SU-DHL-6 (cell line): Measurements from ENCODE around the gene PHOX2B.

ENCODE experiments used
- CTCF ChIP-seq: fragments of 200-600 bp; sonication (generic); IDR thresholded peaks from one replicate; pipeline ENCODE4 v1.5.1; 2017; ENCODE audit warnings: antibody characterized with exemption, mild to moderate bottlenecking, low read length, moderate library complexity; ENCODE audit not compliant: insufficient read depth, poor library complexity, severe bottlenecking
- EZH2phosphoT487 ChIP-seq: fragments of 200-600 bp; sonication (generic), shearing (Covaris generic); conservative IDR thresholded peaks from 2 replicates; pipeline ENCODE4 v1.6.1; 2018; ENCODE audit warnings: mild to moderate bottlenecking, antibody characterized with exemption, low read length, moderate library complexity, mixed read lengths

GRCh38 chr4:41784191-41784979 lies 35.9 kb upstream of the PHOX2B start:
- no peak for TF ChIP-seq CTCF
- no peak for TF ChIP-seq EZH2phosphoT487
